H1 (cell line): ENCODE data around the gene CDC42BPB.

Experiments used
- CEBPB ChIP-seq: IDR thresholded peaks from 2 replicates; pipeline ENCODE4 v1.6.1; 2012; ENCODE audit warnings: low read depth, low read length
- CHD1 ChIP-seq: IDR thresholded peaks from 2 replicates; pipeline ENCODE4 v1.6.1; 2012; ENCODE audit warnings: low read depth, low read length, improper control_type of control experiment
- CTCF ChIP-seq, 3 experiments: IDR thresholded peaks; 1 replicate in 2 of 3; 2 replicates in 1 of 3; pipeline versions ENCODE4 v1.5.1 to v1.6.1; 2011; ENCODE audit warnings: low read length in 3 of 3, mild to moderate bottlenecking in 3 of 3, inconsistent platforms in 2 of 3, low read depth in 1 of 3, moderate library complexity in 1 of 3; ENCODE audit not compliant: insufficient read depth in 1 of 3; ENCODE audit errors: control extremely low read depth in 1 of 3
- RFX5 ChIP-seq: IDR thresholded peaks from 2 replicates; pipeline ENCODE4 v1.6.1; 2011; ENCODE audit warnings: low read depth, low read length, improper control_type of control experiment, borderline replicate concordance

DNA sequence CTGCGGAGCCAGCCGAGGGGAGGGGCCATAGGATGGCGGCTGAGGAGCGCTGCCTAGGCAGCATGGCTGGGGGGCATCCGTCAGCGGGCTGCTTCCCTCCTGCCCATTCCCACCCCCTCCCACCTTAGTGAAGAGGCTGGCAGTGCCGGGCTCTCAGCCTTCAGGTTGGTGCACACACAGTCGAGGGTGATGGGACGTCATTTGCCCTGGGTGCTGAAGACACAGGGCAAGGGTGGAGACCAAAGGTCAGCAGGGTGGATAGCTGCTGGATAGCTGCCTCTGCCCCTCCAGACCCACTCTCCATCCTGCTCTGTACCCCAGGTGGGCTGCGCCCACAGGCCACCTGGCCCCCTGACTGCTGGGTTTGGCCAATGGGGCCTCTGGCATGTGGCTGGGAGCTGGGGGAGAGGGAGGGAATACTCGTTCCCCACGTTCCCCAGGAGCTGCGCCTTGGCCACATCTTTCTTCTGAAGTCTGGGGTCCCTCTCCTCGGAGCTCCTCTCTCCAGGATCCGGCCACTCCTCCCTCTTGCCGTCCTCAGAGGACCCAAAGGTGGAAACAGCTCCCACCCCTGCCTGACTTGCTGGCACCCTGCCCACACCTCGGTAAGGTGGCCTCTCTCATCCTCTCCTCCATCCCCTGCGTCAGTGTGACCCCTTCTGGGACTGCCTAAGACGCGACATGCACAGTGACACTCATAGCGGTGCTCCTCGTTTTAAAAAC lies 11.2 kb upstream of the CDC42BPB start:
- TF ChIP-seq CEBPB (no peak), CTCF (IDR thresholded peaks at IDR 0.05; ENCODE audit: control extremely low read depth in 1 of 3, insufficient read depth in 1 of 3, low read depth in 1 of 3, low read length in 3 of 3) (no peak), RFX5 (no peak), CHD1 (no peak)
